ENCODE measurements around the gene TEX9. TPM values are rescaled to one million over a fixed set of nuclear protein-coding genes. Genes with fewer than 3 reads are reported as not detected.

TEX9 gene
- total and polyA plus RNA-seq, 7 experiments from 2014 or later, result 0.44 to 3.1 (median 1.7) TPM

DNA sequence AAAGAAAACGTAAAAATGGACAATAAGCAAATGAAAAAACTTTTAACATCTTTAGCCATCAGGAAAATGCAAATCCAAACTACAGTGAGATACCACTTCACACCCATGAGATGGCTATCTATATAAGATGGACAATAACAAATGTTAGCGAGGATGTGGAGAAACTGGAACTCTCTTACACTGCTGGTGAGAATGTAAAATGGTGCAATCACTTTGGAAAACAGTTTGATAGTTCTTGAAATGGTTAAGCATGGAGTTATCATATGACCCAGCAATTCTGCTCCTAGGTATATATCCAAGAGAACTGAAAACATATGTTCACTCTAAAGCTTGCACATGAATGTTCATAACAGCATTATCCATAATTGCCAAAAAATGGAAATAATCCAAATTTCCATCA, 21.3 kb upstream of the TEX9 start:
- ChIA-PET POLR2A (no interaction called here), CTCF (no interaction called here)
- Histone ChIP-seq H3K4me1 (ENCODE audit: control insufficient read depth in 2 of 2, insufficient read depth in 2 of 2, low read length in 2 of 2) (no peaks in the 10 kb centered on the region), H3K4me3 (ENCODE audit: low read length) (no peak overlapping the region), H3K27me3 (ENCODE audit: control insufficient read depth in 2 of 2, insufficient read depth in 2 of 2, low read length in 2 of 2) (peaks cover 0 to 3% of the 10 kb centered on the region in 2 donors), H3K27ac (ENCODE audit: low read depth, low read length) (no peak overlapping the region), H3K36me3 (ENCODE audit: control insufficient read depth in 2 of 3, insufficient read depth in 3 of 3, low read length in 3 of 3) (no peaks in the 10 kb centered on the region), H3K9me3 (ENCODE audit: control insufficient read depth in 2 of 3, low read length in 3 of 3) (no peaks in the 10 kb centered on the region)
- H3K27ac Mint-ChIP-seq, result no peak overlapping the region
- no peak overlapping the region for H3K4me3 Mint-ChIP-seq
- ATAC-seq, result no peak
- intact Hi-C loops (cut with micrococcal nuclease), result no loop called here
- H3K27me3 Mint-ChIP-seq, result peaks cover 4 to 46% (median 17%) of the 10 kb centered on the region in 5 donors
- DNase-seq, result no peak
- H3K4me1 Mint-ChIP-seq, result no peaks in the 10 kb centered on the region
- H3K36me3 Mint-ChIP-seq, result no peaks in the 10 kb centered on the region
- H3K9me3 Mint-ChIP-seq, result peaks cover 0 to 9% (median 1%) of the 10 kb centered on the region in 11 donors

- Mint-ChIP-seq H3K27me3 (peaks cover 4 to 48% (median 19%) of the 10 kb centered on the region in 5 donors), H3K4me3 (no peak overlapping the region), H3K27ac (no peak overlapping the region), H3K9me3 (peaks cover 0 to 9% (median 1%) of the 10 kb centered on the region in 11 donors), H3K36me3 (no peaks in the 10 kb centered on the region), H3K4me1 (no peaks in the 10 kb centered on the region)
- no peaks in the 10 kb centered on the region for H3K4me1 ChIP-seq (ENCODE audit: control insufficient read depth in 2 of 2, insufficient read depth in 2 of 2, low read length in 2 of 2)
- intact Hi-C loops (cut with micrococcal nuclease), result no loop called here
- H3K4me3 ChIP-seq (ENCODE audit: low read length), result no peak overlapping the region
- no peak overlapping the region for H3K27ac ChIP-seq (ENCODE audit: low read depth, low read length)
- ATAC-seq, result no peak
- H3K27me3 ChIP-seq (ENCODE audit: control insufficient read depth in 2 of 2, insufficient read depth in 2 of 2, low read length in 2 of 2), result peaks cover 0 to 3% of the 10 kb centered on the region in 2 donors
- no peaks in the 10 kb centered on the region for H3K36me3 ChIP-seq (ENCODE audit: control insufficient read depth in 2 of 3, insufficient read depth in 3 of 3, low read length in 3 of 3)
- ChIA-PET CTCF (no interaction called here), POLR2A (no interaction called here)
- no peaks in the 10 kb centered on the region for H3K9me3 ChIP-seq (ENCODE audit: control insufficient read depth in 2 of 3, low read length in 3 of 3)
- DNase-seq, result no peak
Observed at GRCh38 chr15:56344336-56344735, 20.9 kb upstream of the TEX9 start.

- Histone ChIP-seq H3K4me1 (ENCODE audit: control insufficient read depth in 2 of 2, insufficient read depth in 2 of 2, low read length in 2 of 2) (no peaks in the 10 kb centered on the region), H3K36me3 (ENCODE audit: control insufficient read depth in 2 of 3, insufficient read depth in 3 of 3, low read length in 3 of 3) (no peaks in the 10 kb centered on the region), H3K27me3 (ENCODE audit: control insufficient read depth in 2 of 2, insufficient read depth in 2 of 2, low read length in 2 of 2) (no peaks in the 10 kb centered on the region), H3K27ac (ENCODE audit: low read depth, low read length) (no peak overlapping the region), H3K9me3 (ENCODE audit: control insufficient read depth in 2 of 3, low read length in 3 of 3) (no peaks in the 10 kb centered on the region), H3K4me3 (ENCODE audit: low read length) (no peak overlapping the region)
- H3K4me3 Mint-ChIP-seq, result no peak overlapping the region
- intact Hi-C loops (cut with micrococcal nuclease), result no loop called here
- ATAC-seq (no peak), DNase-seq (no peak)
- CTCF ChIA-PET, result no interaction called here
- peaks cover 0 to under 1% (median 0%) of the 10 kb centered on the region in 11 donors for H3K9me3 Mint-ChIP-seq
- H3K4me1 Mint-ChIP-seq, result no peaks in the 10 kb centered on the region
- POLR2A ChIA-PET, result no interaction called here
- H3K27me3 Mint-ChIP-seq, result peaks cover 4 to 33% (median 12%) of the 10 kb centered on the region in 5 donors
- no peak overlapping the region for H3K27ac Mint-ChIP-seq
- no peaks in the 10 kb centered on the region for H3K36me3 Mint-ChIP-seq
Observed at GRCh38 chr15:56346414-56346813, 18.8 kb upstream of the TEX9 start.

DNA sequence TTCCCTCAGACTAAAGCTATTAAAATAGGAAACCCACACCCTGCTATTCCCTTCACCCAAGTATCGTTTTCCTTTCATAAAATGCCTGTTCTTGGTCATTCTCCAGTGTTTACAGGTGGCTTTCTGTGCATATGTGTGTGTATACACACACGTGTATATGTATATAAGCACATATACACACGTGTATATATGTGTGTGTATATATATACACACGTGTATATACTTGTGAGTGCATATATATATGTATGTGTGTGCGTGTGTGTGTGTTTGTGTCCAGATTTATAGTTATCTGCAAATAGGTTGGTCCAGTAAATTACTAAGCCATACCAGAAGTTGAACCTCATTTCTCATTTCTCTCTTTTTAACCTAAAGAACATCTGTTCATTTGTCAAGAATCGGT, 15.7 kb upstream of the TEX9 start:
- ChIA-PET CTCF (no interaction called here), POLR2A (no interaction called here)

DNA sequence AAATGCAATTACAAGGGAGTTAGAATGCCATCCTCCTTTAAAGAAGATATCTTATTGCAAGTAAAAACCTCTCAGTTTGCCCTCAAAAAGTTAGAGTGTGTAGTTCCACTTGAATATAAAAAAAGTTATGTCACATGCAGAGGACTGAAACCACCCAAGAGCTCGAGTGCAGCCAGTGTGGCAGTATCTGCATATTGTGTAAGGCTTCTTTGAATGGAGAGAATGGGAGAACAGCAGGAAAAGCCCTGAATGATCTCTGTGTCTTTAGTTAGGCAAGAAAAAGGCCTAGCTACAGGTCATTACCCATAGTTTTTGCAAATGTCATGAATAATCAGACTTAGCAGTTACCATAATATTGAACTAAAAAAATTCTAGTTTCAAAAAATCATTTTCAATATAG, 13.9 kb upstream of the TEX9 start:
- Histone ChIP-seq H3K36me3 (ENCODE audit: control insufficient read depth in 2 of 3, insufficient read depth in 3 of 3, low read length in 3 of 3) (no peaks in the 10 kb centered on the region), H3K27me3 (ENCODE audit: control insufficient read depth in 2 of 2, insufficient read depth in 2 of 2, low read length in 2 of 2) (no peaks in the 10 kb centered on the region), H3K4me1 (ENCODE audit: control insufficient read depth in 2 of 2, insufficient read depth in 2 of 2, low read length in 2 of 2) (no peaks in the 10 kb centered on the region), H3K27ac (ENCODE audit: low read depth, low read length) (no peak overlapping the region), H3K9me3 (ENCODE audit: control insufficient read depth in 2 of 3, low read length in 3 of 3) (no peaks in the 10 kb centered on the region), H3K4me3 (ENCODE audit: low read length) (no peak overlapping the region)
- Mint-ChIP-seq H3K9me3 (no peaks in the 10 kb centered on the region), H3K4me1 (no peaks in the 10 kb centered on the region), H3K27ac (no peak overlapping the region), H3K27me3 (peaks cover 0 to 12% (median 4%) of the 10 kb centered on the region in 5 donors), H3K4me3 (no peak overlapping the region), H3K36me3 (no peaks in the 10 kb centered on the region)
- ChIA-PET POLR2A (interaction anchor here (0.6 kb wide), 1 partner anchor 10 kb away, joined by 4 read pairs; no protein-coding TSS in a partner anchor), CTCF (no interaction called here)
- ATAC-seq (no peak), DNase-seq (no peak)
- intact Hi-C loops (cut with micrococcal nuclease), result no loop called here

More for the DNA sequence above, 15.7 kb upstream of the TEX9 start:
- Mint-ChIP-seq H3K36me3 (no peaks in the 10 kb centered on the region), H3K4me3 (no peak overlapping the region), H3K9me3 (no peaks in the 10 kb centered on the region), H3K27ac (no peak overlapping the region), H3K27me3 (peaks cover 3 to 20% (median 4%) of the 10 kb centered on the region in 5 donors), H3K4me1 (no peaks in the 10 kb centered on the region)
- Histone ChIP-seq H3K4me3 (ENCODE audit: low read length) (no peak overlapping the region), H3K4me1 (ENCODE audit: control insufficient read depth in 2 of 2, insufficient read depth in 2 of 2, low read length in 2 of 2) (no peaks in the 10 kb centered on the region), H3K36me3 (ENCODE audit: control insufficient read depth in 2 of 3, insufficient read depth in 3 of 3, low read length in 3 of 3) (no peaks in the 10 kb centered on the region), H3K27ac (ENCODE audit: low read depth, low read length) (no peak overlapping the region), H3K9me3 (ENCODE audit: control insufficient read depth in 2 of 3, low read length in 3 of 3) (no peaks in the 10 kb centered on the region), H3K27me3 (ENCODE audit: control insufficient read depth in 2 of 2, insufficient read depth in 2 of 2, low read length in 2 of 2) (no peaks in the 10 kb centered on the region)
- ATAC-seq (no peak), DNase-seq (no peak)
- intact Hi-C loops (cut with micrococcal nuclease), result no loop called here

- POLR2A ChIA-PET, result interaction anchor here (0.6 kb wide), 1 partner anchor 9 kb away, joined by 4 read pairs; no protein-coding TSS in a partner anchor
- H3K4me3 ChIP-seq (ENCODE audit: low read length), result no peak overlapping the region
- no peaks in the 10 kb centered on the region for H3K4me1 ChIP-seq (ENCODE audit: control insufficient read depth in 2 of 2, insufficient read depth in 2 of 2, low read length in 2 of 2)
- DNase-seq (no peak), ATAC-seq (no peak)
- Mint-ChIP-seq H3K36me3 (no peaks in the 10 kb centered on the region), H3K4me1 (no peaks in the 10 kb centered on the region), H3K9me3 (peaks cover 0 to 2% (median 0%) of the 10 kb centered on the region in 11 donors), H3K27me3 (peaks cover 0 to 7% (median 4%) of the 10 kb centered on the region in 5 donors), H3K4me3 (no peak overlapping the region), H3K27ac (no peak overlapping the region)
- H3K27me3 ChIP-seq (ENCODE audit: control insufficient read depth in 2 of 2, insufficient read depth in 2 of 2, low read length in 2 of 2), result no peaks in the 10 kb centered on the region
- H3K36me3 ChIP-seq (ENCODE audit: control insufficient read depth in 2 of 3, insufficient read depth in 3 of 3, low read length in 3 of 3), result no peaks in the 10 kb centered on the region
- intact Hi-C loops (cut with micrococcal nuclease), result no loop called here
- no peaks in the 10 kb centered on the region for H3K9me3 ChIP-seq (ENCODE audit: control insufficient read depth in 2 of 3, low read length in 3 of 3)
- CTCF ChIA-PET, result no interaction called here
- H3K27ac ChIP-seq (ENCODE audit: low read depth, low read length), result no peak overlapping the region
Observed at GRCh38 chr15:56351957-56352506, 13.2 kb upstream of the TEX9 start.

DNA sequence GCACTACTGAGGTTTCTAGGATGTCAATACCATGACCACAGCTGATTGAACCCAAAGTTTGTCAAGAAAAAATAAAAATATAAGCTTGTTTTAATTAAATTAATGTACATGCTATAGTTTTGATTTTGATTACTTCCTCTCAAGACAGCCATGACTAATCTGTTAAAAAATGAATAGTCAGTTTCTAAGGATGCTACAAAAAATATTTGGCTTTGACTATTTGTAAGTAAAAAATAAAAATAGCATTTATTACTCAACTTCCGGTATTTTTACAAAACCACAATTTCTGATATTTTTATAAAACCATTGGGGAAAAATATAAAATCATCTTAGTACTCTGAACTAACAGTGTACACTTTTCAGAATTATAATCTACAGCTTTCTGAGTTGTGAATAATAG, 12.1 kb upstream of the TEX9 start:
- POLR2A ChIA-PET, result no interaction called here
- Histone ChIP-seq H3K4me1 (ENCODE audit: control insufficient read depth in 2 of 2, insufficient read depth in 2 of 2, low read length in 2 of 2) (no peaks in the 10 kb centered on the region), H3K36me3 (ENCODE audit: control insufficient read depth in 2 of 3, insufficient read depth in 3 of 3, low read length in 3 of 3) (no peaks in the 10 kb centered on the region), H3K4me3 (ENCODE audit: low read length) (no peak overlapping the region), H3K27ac (ENCODE audit: low read depth, low read length) (no peak overlapping the region), H3K9me3 (ENCODE audit: control insufficient read depth in 2 of 3, low read length in 3 of 3) (no peaks in the 10 kb centered on the region), H3K27me3 (ENCODE audit: control insufficient read depth in 2 of 2, insufficient read depth in 2 of 2, low read length in 2 of 2) (no peaks in the 10 kb centered on the region)
- H3K4me1 Mint-ChIP-seq, result no peaks in the 10 kb centered on the region
- CTCF ChIA-PET, result no interaction called here
- no peak for DNase-seq
- H3K27me3 Mint-ChIP-seq, result peaks cover 0 to 10% (median 4%) of the 10 kb centered on the region in 5 donors
- no peak overlapping the region for H3K27ac Mint-ChIP-seq
- ATAC-seq, result no peak
- no peaks in the 10 kb centered on the region for H3K36me3 Mint-ChIP-seq
- peaks cover 0 to 2% (median 0%) of the 10 kb centered on the region in 11 donors for H3K9me3 Mint-ChIP-seq
- intact Hi-C loops (cut with micrococcal nuclease), result no loop called here
- no peak overlapping the region for H3K4me3 Mint-ChIP-seq
